H9 (cell line): Measurements from ENCODE around the gene C5orf58. TPM values are rescaled to one million over a fixed set of nuclear protein-coding genes. Genes with fewer than 3 reads are reported as not detected.

Experiments used
- DNase-seq: peaks from one replicate; pipeline ENCODE4 v3.0.0-alpha.2; 2017
- H2AFZ ChIP-seq: one replicate; pipeline ENCODE4 v1.6.1; 2013; ENCODE audit warnings: mild to moderate bottlenecking, low read length, control low read depth, moderate library complexity
- H2AK5ac ChIP-seq: 2 replicates; pipeline ENCODE4 v1.6.1; 2013; ENCODE audit warnings: low read length, control low read depth, mixed read lengths; ENCODE audit not compliant: insufficient read length
- H2BK120ac ChIP-seq: one replicate; pipeline ENCODE4 v1.6.1; 2013; ENCODE audit warnings: low read depth, mild to moderate bottlenecking, low read length, control low read depth, inconsistent platforms; ENCODE audit not compliant: poor library complexity, severe bottlenecking
- H2BK12ac ChIP-seq: 2 replicates; pipeline ENCODE4 v1.6.1; 2013; ENCODE audit warnings: low read length, control low read depth, mixed read lengths, low read depth; ENCODE audit not compliant: insufficient read length
- H2BK15ac ChIP-seq: 2 replicates; pipeline ENCODE4 v1.6.1; 2013; ENCODE audit warnings: low read depth, low read length, control low read depth
- H2BK20ac ChIP-seq: one replicate; pipeline ENCODE4 v1.6.1; 2013; ENCODE audit warnings: low read depth, mild to moderate bottlenecking, low read length, control low read depth, inconsistent platforms; ENCODE audit not compliant: poor library complexity, severe bottlenecking
- H2BK5ac ChIP-seq: 2 replicates; pipeline ENCODE4 v1.6.1; 2013; ENCODE audit warnings: low read length, control low read depth, mixed read lengths; ENCODE audit not compliant: insufficient read length
- H3K14ac ChIP-seq: 2 replicates; pipeline ENCODE4 v1.6.1; 2013; ENCODE audit warnings: low read length, control low read depth; ENCODE audit not compliant: insufficient read depth
- H3K18ac ChIP-seq: 2 replicates; pipeline ENCODE4 v1.6.1; 2013; ENCODE audit warnings: low read depth, mild to moderate bottlenecking, mixed read lengths, low read length, control low read depth; ENCODE audit not compliant: insufficient read length
- H3K23ac ChIP-seq: 2 replicates; pipeline ENCODE4 v1.6.1; 2013; ENCODE audit warnings: low read length, control low read depth, mixed read lengths, low read depth; ENCODE audit not compliant: insufficient read length
- H3K23me2 ChIP-seq: 2 replicates; pipeline ENCODE4 v1.6.1; 2013; ENCODE audit warnings: low read depth, mild to moderate bottlenecking, mixed read lengths, low read length, control low read depth; ENCODE audit not compliant: insufficient read length, poor library complexity, severe bottlenecking
- H3K27ac ChIP-seq: 2 replicates; pipeline ENCODE4 v1.5.1; 2013; ENCODE audit warnings: low read length, control low read depth, mixed read lengths, low read depth; ENCODE audit not compliant: insufficient read length
- H3K27me3 ChIP-seq: 2 replicates; pipeline ENCODE4 v1.6.1; 2013; ENCODE audit warnings: low read length, control low read depth, inconsistent platforms; ENCODE audit not compliant: insufficient read depth
- H3K4ac ChIP-seq: 2 replicates; pipeline ENCODE4 v1.6.1; 2013; ENCODE audit warnings: low read depth, mild to moderate bottlenecking, control low read depth, inconsistent platforms, low read length, moderate library complexity
- H3K4me1 ChIP-seq: 2 replicates; pipeline ENCODE4 v1.6.1; 2013; ENCODE audit warnings: low read length, control low read depth, inconsistent platforms; ENCODE audit not compliant: insufficient read depth
- H3K4me2 ChIP-seq: 2 replicates; pipeline ENCODE4 v1.6.1; 2013; ENCODE audit warnings: low read length, control low read depth, mixed read lengths; ENCODE audit not compliant: insufficient read length, insufficient read depth
- H3K56ac ChIP-seq: 2 replicates; pipeline ENCODE4 v1.6.1; 2013; ENCODE audit warnings: low read depth, mild to moderate bottlenecking, mixed read lengths, low read length, control low read depth; ENCODE audit not compliant: insufficient read length
- H3K79me1 ChIP-seq: 2 replicates; pipeline ENCODE4 v1.6.1; 2013; ENCODE audit warnings: low read depth, mild to moderate bottlenecking, moderate library complexity, low read length, control low read depth, inconsistent platforms; ENCODE audit not compliant: insufficient read depth, poor library complexity, severe bottlenecking
- H3K79me2 ChIP-seq: 2 replicates; pipeline ENCODE4 v1.6.1; 2013; ENCODE audit warnings: low read length, control low read depth, inconsistent platforms; ENCODE audit not compliant: insufficient read depth
- H3K9ac ChIP-seq: 2 replicates; pipeline ENCODE4 v1.6.1; 2013; ENCODE audit warnings: low read length, control low read depth, mixed read lengths; ENCODE audit not compliant: insufficient read length; ENCODE audit errors: extremely low read depth
- H3K9me3 ChIP-seq: one replicate; pipeline ENCODE4 v1.6.1; 2013; ENCODE audit warnings: low read depth, low read length, inconsistent platforms; ENCODE audit not compliant: control insufficient read depth
- H3T11ph ChIP-seq: one replicate; pipeline ENCODE4 v1.6.1; 2013; ENCODE audit warnings: mild to moderate bottlenecking, low read length, control low read depth, inconsistent platforms
- H4K20me1 ChIP-seq: one replicate; pipeline ENCODE4 v1.6.1; 2013; ENCODE audit not compliant: control insufficient read depth, insufficient read length, insufficient read depth
- H4K5ac ChIP-seq: 2 replicates; pipeline ENCODE4 v1.6.1; 2013; ENCODE audit warnings: low read depth, mild to moderate bottlenecking, mixed read lengths, low read length, control low read depth; ENCODE audit not compliant: insufficient read length
- H4K8ac ChIP-seq: replicated peaks from 2 replicates; pipeline ENCODE4 v1.6.1; 2013; ENCODE audit warnings: low read length, control low read depth, mixed read lengths, low read depth; ENCODE audit not compliant: insufficient read length
- H4K91ac ChIP-seq: 2 replicates; pipeline ENCODE4 v1.6.1; 2013; ENCODE audit warnings: low read depth, mild to moderate bottlenecking, moderate library complexity, mixed read lengths, low read length, control low read depth; ENCODE audit not compliant: insufficient read length
- H3K27ac Mint-ChIP-seq, 3 experiments: 2 replicates in 2 of 3; 3 replicates in 1 of 3; pipeline ENCODE4 v1.8.0; 2020 to 2021; ENCODE audit warnings: mixed read lengths in 3 of 3, mild to moderate bottlenecking in 1 of 3, moderate library complexity in 1 of 3
- H3K27me3 Mint-ChIP-seq: 2 replicates; pipeline ENCODE4 v1.8.0; 2021; ENCODE audit warnings: low read depth, mild to moderate bottlenecking, moderate library complexity, mixed read lengths
- H3K36me3 Mint-ChIP-seq, 3 experiments: 2 replicates in 2 of 3; 3 replicates in 1 of 3; pipeline ENCODE4 v1.8.0; 2020 to 2021; ENCODE audit warnings: low read depth in 3 of 3, mixed read lengths in 3 of 3; ENCODE audit not compliant: insufficient read depth in 1 of 3
- H3K4me1 Mint-ChIP-seq, 2 experiments: 2 replicates each; pipeline ENCODE4 v1.8.0; 2020; ENCODE audit warnings: mixed read lengths in 2 of 2
- H3K4me3 Mint-ChIP-seq, 2 experiments: 2 replicates in 1 of 2; 3 replicates in 1 of 2; pipeline ENCODE4 v1.8.0; 2020 to 2021; ENCODE audit warnings: mild to moderate bottlenecking in 2 of 2, mixed read lengths in 2 of 2, moderate library complexity in 1 of 2
- H3K9me3 Mint-ChIP-seq, 2 experiments: 2 replicates in 1 of 2; 3 replicates in 1 of 2; pipeline ENCODE4 v1.8.0; 2020; ENCODE audit warnings: mild to moderate bottlenecking in 2 of 2, mixed read lengths in 2 of 2, moderate library complexity in 1 of 2
- WGBS: extraction: QIAGEN DNeasy Blood & Tissue Kit; methylation state at CpG from one replicate; pipeline ENCODE4 v1.1.7; 2013; ENCODE audit warnings: missing lambda C conversion rate, low lambda C conversion rate, mixed read lengths; ENCODE audit not compliant: insufficient read length; ENCODE audit errors: extremely low coverage; 5-methylcytosine and 5-hydroxymethylcytosine counted together
- total RNA-seq: library from RNA; stranded (reverse); gene quantifications from 2 replicates; pipeline ENCODE4 v1.2.1, GENCODE V29; 2021
- TF ChIP-seq, protein P1 (sequence below): fragments of 200-600 bp; sonication (generic); conservative IDR thresholded peaks from 3 replicates; pipeline ENCODE4 v1.8.0; 2021; ENCODE audit warnings: antibody characterized with exemption, mild to moderate bottlenecking

C5orf58 gene
- total RNA-seq, 1 experiment from 2014 or later, result 0.90 TPM

DNA sequence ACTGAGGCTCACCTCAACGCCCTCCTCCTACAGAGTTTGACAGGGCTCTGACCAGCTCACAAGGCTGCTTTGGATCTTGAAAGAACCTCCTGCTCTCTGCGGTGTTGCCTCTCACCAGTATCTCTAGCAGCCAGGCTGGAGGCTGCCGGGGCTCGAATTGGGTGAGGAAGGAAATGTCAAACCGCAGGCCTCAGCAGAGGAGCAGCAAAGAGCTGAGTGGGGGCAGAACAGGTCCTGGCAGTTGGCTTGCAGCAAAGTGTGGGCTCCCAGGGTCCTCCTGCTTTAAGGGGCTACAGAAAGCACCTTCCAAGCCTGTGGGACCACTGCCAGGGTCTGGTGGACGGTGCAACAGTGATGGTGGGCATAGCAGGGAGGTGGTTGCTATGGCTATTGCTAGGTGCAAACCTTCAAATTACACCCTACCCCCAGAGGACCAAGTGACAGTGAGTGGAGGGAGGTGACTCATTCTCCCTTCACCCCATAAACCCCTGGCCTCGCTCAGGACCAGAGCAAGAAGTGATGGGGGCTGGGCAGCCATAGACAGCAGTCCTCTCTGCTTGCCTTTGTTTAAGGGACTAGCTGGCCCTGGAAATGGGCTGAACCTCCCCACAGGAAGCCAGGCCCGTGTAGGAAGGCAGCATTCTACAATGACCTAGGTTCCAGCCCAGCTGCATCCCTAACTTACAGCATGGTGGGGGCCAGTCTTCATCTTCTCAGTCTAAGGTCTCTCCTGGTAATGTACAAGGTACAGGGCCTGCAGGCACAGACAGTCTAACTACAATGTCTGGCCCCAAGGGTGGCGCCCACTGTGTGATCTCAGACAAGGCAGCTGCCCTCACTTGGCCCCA, 46.0 kb downstream of the C5orf58 start:
- Histone ChIP-seq H2BK120ac (no peak overlapping the region), H3K9ac (no peak overlapping the region), H4K20me1 (no peaks in the 10 kb centered on the region), H3K14ac (no peak overlapping the region), H3K9me3 (peaks cover 10% of the 10 kb centered on the region), H2AK5ac (no peak overlapping the region), H3K4ac (no peak overlapping the region), H3K79me2 (no peaks in the 10 kb centered on the region), H4K5ac (no peak overlapping the region), H3K23ac (no peak overlapping the region), H3K23me2 (no peaks in the 10 kb centered on the region), H3K27ac (no peak overlapping the region), H3K56ac (no peak overlapping the region), H3K4me1 (peaks cover 19% of the 10 kb centered on the region; the same call in 1 of the 2 replicates), H2BK5ac (no peak overlapping the region), H2BK15ac (no peak overlapping the region), H3K79me1 (no peaks in the 10 kb centered on the region), H3K27me3 (no peaks in the 10 kb centered on the region; the same call in 1 of the 2 replicates), H4K8ac (no peak overlapping the region), H2BK20ac (peak overlapping the region; percentile 65), H4K91ac (no peak overlapping the region), H3K18ac (peak overlapping the region; percentile 61), H2BK12ac (no peak overlapping the region), H2AFZ (no peak overlapping the region), H3K4me2 (no peak overlapping the region), H3T11ph (no peak overlapping the region)
- Mint-ChIP-seq H3K36me3 (peaks cover 0 to 6% (median 3%) of the 10 kb centered on the region in 3 experiments; a peak in 5 of 7 replicates), H3K27me3 (peaks cover 18% of the 10 kb centered on the region), H3K4me3 (no peak overlapping the region; a peak in 1 of 5 replicates), H3K4me1 (peaks cover 48 to 58% of the 10 kb centered on the region in 2 experiments), H3K9me3 (peaks cover 5 to 8% of the 10 kb centered on the region in 2 experiments; a peak in 3 of 5 replicates), H3K27ac (peak overlapping the region in 2 of 3 experiments; percentile 31 to 58; a peak in 2 of 7 replicates)
- TF ChIP-seq, protein P1, sequence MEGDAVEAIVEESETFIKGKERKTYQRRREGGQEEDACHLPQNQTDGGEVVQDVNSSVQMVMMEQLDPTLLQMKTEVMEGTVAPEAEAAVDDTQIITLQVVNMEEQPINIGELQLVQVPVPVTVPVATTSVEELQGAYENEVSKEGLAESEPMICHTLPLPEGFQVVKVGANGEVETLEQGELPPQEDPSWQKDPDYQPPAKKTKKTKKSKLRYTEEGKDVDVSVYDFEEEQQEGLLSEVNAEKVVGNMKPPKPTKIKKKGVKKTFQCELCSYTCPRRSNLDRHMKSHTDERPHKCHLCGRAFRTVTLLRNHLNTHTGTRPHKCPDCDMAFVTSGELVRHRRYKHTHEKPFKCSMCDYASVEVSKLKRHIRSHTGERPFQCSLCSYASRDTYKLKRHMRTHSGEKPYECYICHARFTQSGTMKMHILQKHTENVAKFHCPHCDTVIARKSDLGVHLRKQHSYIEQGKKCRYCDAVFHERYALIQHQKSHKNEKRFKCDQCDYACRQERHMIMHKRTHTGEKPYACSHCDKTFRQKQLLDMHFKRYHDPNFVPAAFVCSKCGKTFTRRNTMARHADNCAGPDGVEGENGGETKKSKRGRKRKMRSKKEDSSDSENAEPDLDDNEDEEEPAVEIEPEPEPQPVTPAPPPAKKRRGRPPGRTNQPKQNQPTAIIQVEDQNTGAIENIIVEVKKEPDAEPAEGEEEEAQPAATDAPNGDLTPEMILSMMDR, result no peak
- no CpG with 5 or more reads among the region's 9 CpGs for WGBS
- DNase-seq, result peak; percentile 45
